Astrocyte (in vitro differentiated cells and primary cell): ENCODE measurements around the gene TENM3.

Experiments used
- CTCF ChIP-seq: IDR thresholded peaks from 2 replicates; pipeline ENCODE4 v1.5.1; 2011; ENCODE audit warnings: low read depth, mild to moderate bottlenecking, inconsistent platforms, low read length, moderate library complexity; ENCODE audit not compliant: insufficient read depth
- EZH2 ChIP-seq: IDR thresholded peaks from 2 replicates; pipeline ENCODE4 v1.6.1; 2012; ENCODE audit warnings: mild to moderate bottlenecking, low read length, inconsistent platforms; ENCODE audit not compliant: insufficient read depth

- TF ChIP-seq CTCF = no peak
- TF ChIP-seq EZH2 = no peak
These were observed 148.0 kb downstream of the TENM3 start for GRCh38 chr4:182391111-182391684.
